Activated naive CD4-positive, alpha-beta T cell treated with anti-CD3 and anti-CD28 coated beads, Interleukin-2, amount 50 U/mL, for 72 hours (primary cell): ENCODE measurements around the gene KCNMA1. TPM values are rescaled to one million over a fixed set of nuclear protein-coding genes. Genes with fewer than 3 reads are reported as not detected.

Experiments
- ATAC-seq, 2 donors: fragments of 150-1000 bp; cut with Tn5 transposase; 2 replicates each; pipeline ENCODE4 v1.10.0; 2021; ENCODE audit warnings: mild to moderate bottlenecking in 2 of 2, moderate library complexity in 2 of 2
- DNase-seq, 2 donors: peaks; one replicate each; pipeline ENCODE4 v3.0.0; 2021 to 2022; ENCODE audit warnings: low spot score in 2 of 2
- H3K27ac Mint-ChIP-seq, 2 donors: one replicate each; pipeline ENCODE4 v1.8.0; 2022; ENCODE audit warnings: mild to moderate bottlenecking in 2 of 2, mixed read lengths in 2 of 2
- H3K36me3 Mint-ChIP-seq, 2 donors: one replicate each; pipeline ENCODE4 v1.8.0; 2022; ENCODE audit warnings: mixed read lengths in 2 of 2
- H3K9me3 Mint-ChIP-seq, 2 donors: one replicate each; pipeline ENCODE4 v1.8.0; 2022; ENCODE audit warnings: mixed read lengths in 2 of 2
- total RNA-seq, 2 donors: library from RNA; stranded (reverse); gene quantifications; one replicate each; pipeline ENCODE4 v1.2.3, GENCODE V29; 2022

KCNMA1 gene
- total RNA-seq, 2 donors from 2014 or later = not detected

DNA sequence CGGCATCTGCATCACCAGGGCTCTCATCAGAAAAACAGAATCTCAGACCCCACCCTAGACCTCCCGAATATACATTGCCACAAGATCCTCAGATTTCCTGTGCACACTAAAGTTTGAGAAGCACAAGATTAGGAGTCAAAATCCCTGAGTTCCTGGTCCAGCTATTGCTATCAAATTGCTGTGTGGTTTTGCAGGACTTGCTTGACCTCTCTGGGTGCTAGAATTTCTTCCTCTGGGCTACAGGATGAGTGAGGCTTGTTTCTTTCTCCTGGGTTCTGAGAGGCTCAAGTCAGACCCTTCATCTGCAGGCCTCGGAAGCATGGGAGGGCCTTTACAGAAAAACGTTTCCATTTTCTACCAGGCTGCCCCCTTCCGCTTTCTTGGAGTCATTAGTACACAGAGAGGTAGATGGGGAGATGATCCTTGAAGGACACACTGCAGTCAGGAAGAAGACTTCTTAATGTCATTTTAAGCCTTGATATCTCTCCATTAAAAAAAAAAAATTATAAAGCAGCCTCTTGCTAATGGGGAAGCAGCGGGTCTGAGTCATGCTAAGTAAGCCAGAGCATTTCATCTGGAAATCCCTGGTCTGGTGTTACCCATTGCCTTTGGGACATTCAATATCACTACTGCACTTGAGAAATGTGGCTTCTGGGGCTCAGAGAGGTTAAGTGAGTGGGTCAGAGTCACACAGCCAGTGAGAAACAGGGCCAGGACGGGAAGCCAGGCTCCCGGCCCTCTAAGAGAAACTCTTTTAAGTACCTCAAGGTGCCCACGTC, 173.5 kb downstream of the KCNMA1 start:
- ATAC-seq (no peak), DNase-seq (no peak)
- Mint-ChIP-seq H3K27ac (no peak overlapping the region), H3K9me3 (peaks cover 0 to 8% of the 10 kb centered on the region in 2 donors), H3K36me3 (no peaks in the 10 kb centered on the region)

DNA sequence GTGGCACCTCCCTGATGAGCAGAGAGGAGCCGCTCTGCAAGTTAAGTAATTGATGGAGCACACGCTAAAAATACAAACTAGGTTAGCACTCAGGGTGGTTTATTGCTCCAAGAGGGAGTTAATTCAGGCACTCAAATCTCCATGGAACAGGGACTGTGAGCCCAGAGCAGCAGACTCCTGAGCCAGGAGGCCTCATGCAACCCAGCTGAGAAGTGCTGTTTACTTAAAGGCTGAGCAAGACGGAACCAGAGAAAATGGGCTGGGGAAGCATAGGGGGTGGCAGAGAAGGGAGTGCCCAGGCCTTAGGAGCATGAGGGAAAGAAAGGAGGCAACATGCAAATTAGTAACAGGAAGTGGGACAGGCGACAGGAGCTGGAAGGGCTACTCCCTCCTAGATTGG, 174.1 kb downstream of the KCNMA1 start:
- DNase-seq (no peak), ATAC-seq (no peak)
- Mint-ChIP-seq H3K36me3 (no peaks in the 10 kb centered on the region), H3K27ac (no peak overlapping the region), H3K9me3 (peaks cover 0 to 8% of the 10 kb centered on the region in 2 donors)

DNA sequence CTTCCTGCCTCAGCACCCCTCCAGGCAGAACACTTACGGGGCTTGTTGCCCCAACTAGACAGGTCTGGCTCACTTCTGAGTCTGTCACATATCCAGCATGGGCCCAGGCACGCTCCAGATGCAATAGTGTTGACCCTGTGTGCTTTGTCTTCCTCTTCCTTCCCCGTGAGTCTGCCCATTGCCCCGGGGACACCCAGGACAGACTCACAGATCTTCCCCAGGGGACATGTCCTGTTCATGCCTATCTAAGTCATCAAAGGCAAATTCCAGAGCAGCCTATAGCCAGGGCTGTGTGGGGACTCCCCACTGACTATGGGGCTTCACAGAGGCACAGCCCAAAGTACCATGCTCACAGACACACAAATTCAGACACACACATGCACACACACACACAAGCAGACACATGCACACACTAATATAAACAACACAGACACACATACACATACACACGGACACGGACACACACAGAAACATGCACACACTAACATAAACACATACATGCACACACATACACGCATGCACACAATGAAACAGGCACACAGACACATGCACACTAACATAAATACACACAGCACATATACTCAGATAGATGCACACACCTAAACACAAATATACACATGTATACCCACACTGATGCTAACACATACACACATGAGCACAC, 175.8 kb downstream of the KCNMA1 start:
- ATAC-seq = no peak
- DNase-seq = no peak
- H3K36me3 Mint-ChIP-seq = no peaks in the 10 kb centered on the region
- H3K9me3 Mint-ChIP-seq = peaks cover 0 to 8% of the 10 kb centered on the region in 2 donors
- no peak overlapping the region for H3K27ac Mint-ChIP-seq

DNA sequence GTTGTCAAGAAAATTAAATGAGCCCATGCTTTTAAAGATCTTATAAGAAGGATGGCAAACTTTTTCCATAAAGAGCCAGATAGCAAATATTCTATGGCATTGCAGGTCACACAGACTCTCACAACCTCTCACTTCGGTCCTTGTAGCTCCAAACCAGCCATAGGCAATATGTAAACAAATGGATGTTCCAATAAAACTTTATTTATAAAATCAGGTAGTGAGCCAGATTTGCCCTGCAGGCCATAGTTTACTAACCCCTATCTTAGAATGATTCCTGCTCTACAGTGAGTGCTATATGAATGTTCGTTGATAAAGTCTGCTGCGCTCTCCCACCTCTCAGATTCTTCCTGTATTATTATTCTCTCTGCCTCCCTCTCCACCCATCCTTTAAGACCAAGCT, 177.7 kb downstream of the KCNMA1 start:
- Mint-ChIP-seq H3K36me3 (no peaks in the 10 kb centered on the region), H3K27ac (no peak overlapping the region), H3K9me3 (peaks cover 0 to 8% of the 10 kb centered on the region in 2 donors)
- no peak for ATAC-seq
- no peak for DNase-seq

DNA sequence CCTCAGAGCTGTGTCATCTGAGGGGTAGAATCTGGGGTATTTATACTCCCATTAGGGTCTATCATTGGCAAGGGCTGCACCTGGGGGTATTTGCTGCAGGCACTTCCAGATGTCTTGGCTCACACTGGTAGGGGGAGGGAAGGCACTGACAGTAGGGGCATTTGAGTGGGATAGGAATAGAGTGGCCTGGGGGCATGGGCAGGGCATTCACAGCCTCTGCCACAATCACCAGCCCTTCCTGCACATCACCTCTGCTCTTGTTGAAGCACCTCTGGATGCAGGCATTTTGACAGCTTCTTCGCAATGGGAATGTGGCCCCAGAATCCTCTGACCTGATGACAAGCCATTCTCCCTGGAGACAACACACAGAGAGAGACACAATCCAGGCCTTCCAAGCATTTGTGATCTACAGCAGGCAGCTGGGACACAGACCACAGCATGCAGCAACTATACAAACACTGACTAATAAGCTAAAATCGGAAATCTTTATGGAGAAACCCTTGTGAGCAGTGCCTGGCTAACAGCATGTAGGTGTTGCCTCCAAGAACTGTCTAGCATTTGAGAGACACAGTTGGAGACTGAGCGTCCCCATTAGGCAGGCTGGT, 178.5 kb downstream of the KCNMA1 start:
- no peak for ATAC-seq
- DNase-seq = no peak
- Mint-ChIP-seq H3K27ac (no peak overlapping the region), H3K9me3 (peaks cover 0 to 8% of the 10 kb centered on the region in 2 donors), H3K36me3 (no peaks in the 10 kb centered on the region)

DNA sequence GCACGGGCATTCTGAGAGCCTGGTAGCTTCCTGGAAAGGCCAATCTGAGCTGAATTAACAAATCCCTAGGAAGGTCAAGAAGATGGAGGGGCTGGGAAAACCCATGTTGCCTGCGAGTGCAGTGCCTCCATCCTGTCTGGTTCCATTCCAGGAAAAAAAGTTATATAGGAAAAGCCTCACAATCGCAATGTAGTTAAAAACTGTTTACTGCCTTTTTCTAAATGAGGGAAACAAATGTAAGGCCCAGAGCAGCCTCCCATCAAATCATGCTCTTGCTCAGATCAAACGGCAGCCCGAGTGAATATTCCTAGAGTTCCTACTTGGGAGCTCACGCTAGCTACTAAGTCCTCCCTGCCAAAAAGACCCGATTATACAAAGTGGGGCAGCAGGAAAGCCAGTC, 179.9 kb downstream of the KCNMA1 start:
- Mint-ChIP-seq H3K27ac (no peak overlapping the region), H3K36me3 (no peaks in the 10 kb centered on the region), H3K9me3 (peaks cover 0 to 8% of the 10 kb centered on the region in 2 donors)
- no peak for ATAC-seq
- no peak for DNase-seq

DNA sequence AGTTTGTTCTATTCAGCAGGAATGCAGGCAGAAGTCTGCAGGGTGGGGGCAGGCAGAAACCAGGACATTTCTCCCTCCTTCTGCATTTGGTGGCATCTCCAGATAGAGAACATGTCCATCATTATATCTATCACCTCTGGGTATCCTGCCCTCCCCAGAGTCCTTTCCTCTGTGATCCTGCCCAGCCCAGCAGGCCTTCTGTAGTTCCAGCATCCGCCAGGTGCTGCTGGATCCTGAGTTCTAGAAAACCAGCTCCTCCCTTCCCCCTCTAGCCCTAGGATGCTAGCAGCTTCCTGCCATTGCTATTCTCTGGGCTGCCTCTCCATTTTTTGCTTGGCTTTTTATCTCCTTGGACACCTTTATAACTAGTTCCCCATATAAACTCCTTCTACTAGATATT, 180.3 kb downstream of the KCNMA1 start:
- no peak for DNase-seq
- H3K36me3 Mint-ChIP-seq = no peaks in the 10 kb centered on the region
- no peak for ATAC-seq
- peaks cover 0 to 8% of the 10 kb centered on the region in 2 donors for H3K9me3 Mint-ChIP-seq
- H3K27ac Mint-ChIP-seq = no peak overlapping the region

DNA sequence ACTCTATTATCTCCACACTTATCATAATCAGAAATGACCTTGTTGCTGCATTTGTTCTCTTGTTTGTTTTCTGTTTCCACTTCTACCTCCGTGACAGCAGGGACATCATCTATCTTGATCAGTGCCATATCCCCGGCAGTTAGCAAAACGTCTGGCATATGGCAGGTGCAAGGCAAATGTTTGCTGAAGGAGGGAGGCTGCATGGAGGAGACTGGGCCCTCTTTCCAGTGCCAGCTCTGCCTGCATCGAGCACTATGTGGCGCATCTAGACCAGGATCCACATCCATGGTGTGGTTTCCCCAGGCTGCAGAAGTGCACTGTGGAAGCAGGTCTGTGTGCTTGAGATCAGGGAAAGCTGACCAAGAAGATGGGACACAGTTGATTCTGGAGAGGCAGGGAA, 181.2 kb downstream of the KCNMA1 start:
- H3K9me3 Mint-ChIP-seq = peaks cover 0 to 3% of the 10 kb centered on the region in 2 donors
- DNase-seq (no peak), ATAC-seq (no peak)
- no peaks in the 10 kb centered on the region for H3K36me3 Mint-ChIP-seq
- no peak overlapping the region for H3K27ac Mint-ChIP-seq

DNA sequence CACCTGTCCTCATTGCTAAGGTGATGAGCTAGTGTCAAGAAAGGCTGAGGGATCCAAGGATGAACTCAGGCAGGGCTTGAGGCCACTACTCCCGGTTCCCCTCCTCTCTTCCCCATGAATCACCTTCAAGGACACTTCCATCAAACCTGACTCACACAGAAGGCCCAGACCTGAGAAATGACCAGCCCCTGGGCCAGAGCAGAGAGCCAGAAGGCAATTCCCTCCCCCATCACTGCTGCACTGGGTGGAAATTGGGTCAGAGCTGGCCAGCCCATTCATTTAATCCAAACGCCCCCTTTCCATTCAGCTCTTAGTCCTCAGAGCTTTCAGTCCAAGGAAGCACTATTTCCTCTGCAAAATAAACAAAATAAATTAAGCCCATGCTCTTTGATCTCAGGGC, 182.0 kb downstream of the KCNMA1 start:
- no peak overlapping the region for H3K27ac Mint-ChIP-seq
- H3K36me3 Mint-ChIP-seq = no peaks in the 10 kb centered on the region
- ATAC-seq = no peak
- H3K9me3 Mint-ChIP-seq = peaks cover 0 to 3% of the 10 kb centered on the region in 2 donors
- DNase-seq = no peak

DNA sequence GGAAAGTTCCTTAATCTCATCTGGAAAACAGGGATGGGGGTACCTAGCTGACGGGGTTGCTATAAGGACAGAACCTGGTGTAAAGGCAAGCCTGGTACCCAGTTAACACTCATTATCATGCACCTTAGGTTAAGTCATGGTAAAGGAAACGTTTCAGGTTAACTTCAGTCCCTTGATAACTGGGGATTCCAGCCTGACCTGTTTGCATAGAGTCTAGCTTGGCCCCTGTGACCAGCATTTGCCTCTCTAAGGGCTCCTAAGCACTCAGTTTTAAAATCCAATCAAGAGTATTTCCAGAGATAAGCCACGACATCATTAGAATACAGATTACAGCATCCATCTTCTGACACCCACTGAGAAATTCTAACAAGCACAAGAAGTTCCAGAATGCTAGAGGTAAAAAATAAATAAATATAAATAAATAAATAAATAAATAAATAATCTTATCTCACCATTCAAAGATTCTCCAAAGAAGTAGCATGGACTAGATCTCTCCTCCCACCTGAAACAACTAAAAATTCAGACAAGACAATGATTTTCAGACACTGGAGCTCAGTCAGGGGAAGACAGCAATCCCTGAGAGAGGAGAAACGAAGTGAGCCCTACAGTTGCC, 184.6 kb downstream of the KCNMA1 start:
- no peak overlapping the region for H3K27ac Mint-ChIP-seq
- H3K9me3 Mint-ChIP-seq = no peaks in the 10 kb centered on the region
- DNase-seq (no peak), ATAC-seq (no peak)
- no peaks in the 10 kb centered on the region for H3K36me3 Mint-ChIP-seq

DNA sequence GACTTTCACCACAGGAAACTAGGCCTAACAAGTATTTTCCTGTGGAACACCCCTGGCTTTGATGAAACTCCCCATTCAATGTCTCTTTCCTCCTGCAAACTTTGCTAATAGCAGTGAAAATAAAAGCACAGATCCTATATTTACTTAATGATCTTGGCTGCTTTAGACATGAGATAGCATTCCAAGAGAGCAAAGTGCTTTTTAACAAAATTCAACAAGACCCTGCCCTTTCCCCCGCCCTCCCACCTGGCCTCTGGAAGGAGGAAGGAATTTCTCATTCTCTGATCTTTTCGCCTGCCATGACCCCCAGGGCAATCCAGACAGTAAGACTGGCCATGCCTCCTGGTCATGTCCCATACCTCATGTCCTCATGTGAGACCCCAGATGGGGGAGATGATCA, 185.7 kb downstream of the KCNMA1 start:
- Mint-ChIP-seq H3K9me3 (no peaks in the 10 kb centered on the region), H3K27ac (no peak overlapping the region), H3K36me3 (no peaks in the 10 kb centered on the region)
- ATAC-seq (no peak), DNase-seq (no peak)

DNA sequence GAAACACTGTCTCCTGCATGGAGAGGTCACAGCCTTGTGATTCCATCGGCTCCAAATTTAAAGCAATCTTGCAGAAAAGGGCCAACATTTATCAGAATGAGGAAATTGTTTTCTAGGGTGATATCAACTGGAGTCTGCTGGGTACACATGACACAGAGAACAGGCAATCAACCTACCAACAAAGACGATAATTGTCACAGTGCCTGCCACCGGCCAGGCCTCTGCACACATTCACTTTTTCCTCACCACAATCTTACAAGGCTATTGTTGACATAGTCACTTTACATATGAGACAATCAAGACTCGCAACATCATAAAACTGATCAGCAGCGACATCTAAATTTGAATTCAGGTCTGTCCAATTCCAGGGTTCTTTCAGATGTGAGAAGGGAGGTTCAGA, 189.4 kb downstream of the KCNMA1 start:
- H3K36me3 Mint-ChIP-seq = no peaks in the 10 kb centered on the region
- no peaks in the 10 kb centered on the region for H3K9me3 Mint-ChIP-seq
- H3K27ac Mint-ChIP-seq = no peak overlapping the region
- ATAC-seq (no peak), DNase-seq (no peak)

DNA sequence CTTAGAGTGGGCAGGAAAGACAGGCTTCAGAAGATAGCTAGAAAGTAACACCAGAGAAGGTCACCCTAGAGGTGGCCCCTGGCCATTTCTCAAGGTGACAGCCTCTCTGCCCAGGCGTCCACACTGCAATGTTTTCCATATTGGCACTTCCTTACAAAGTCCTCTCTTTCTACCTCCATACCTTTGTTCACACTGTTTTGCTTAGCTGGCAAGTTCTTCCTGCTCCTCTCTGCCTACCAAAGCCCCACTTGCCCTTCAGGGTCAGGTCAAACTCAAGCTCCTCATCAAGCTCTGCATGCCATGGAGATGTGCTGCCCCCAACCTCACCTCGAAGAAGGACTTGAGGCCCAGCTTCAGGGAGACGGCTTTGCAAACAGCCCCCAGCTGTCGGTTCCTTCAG, 190.9 kb downstream of the KCNMA1 start:
- DNase-seq = no peak
- ATAC-seq = no peak
- Mint-ChIP-seq H3K27ac (no peak overlapping the region), H3K9me3 (no peaks in the 10 kb centered on the region), H3K36me3 (no peaks in the 10 kb centered on the region)

DNA sequence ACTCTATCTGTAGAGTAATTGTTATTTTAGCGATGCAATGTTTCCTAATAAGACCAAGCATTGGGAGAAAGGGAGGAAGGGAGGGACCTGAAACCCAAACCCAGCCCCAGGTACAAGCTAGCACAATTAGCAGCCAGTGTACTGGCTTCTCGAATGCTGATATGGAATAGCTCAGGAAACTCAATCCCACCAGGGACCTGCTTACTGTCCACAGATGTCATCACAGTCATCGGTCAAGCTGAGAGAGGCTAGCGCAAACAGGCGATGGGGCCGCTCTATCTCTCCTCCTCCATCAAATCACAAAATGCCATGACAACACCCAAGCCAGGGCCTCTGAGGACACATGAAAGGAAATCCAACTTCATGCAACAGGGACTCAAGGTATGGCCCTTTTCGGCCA, 192.1 kb downstream of the KCNMA1 start:
- no peak for ATAC-seq
- Mint-ChIP-seq H3K27ac (no peak overlapping the region), H3K36me3 (no peaks in the 10 kb centered on the region), H3K9me3 (no peaks in the 10 kb centered on the region)
- no peak for DNase-seq

DNA sequence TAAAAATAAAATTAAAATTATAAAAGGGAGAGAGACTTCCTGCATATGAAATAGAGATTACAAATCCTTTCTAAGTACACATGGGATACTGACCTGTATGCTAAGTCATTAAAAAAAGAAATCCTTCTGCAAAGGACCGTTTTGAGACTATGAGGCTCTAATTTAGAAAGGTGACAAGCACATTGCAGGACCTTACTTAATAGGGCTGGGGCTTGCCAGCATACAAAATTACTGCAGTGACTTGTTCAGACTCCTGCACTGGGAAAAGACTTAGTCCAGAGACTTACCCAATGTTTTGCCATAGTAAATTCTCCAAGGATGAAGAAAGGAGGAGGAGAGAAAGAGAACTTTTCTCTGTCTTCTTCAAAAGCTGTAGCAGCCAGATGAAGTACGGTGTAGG, 193.6 kb downstream of the KCNMA1 start:
- Mint-ChIP-seq H3K36me3 (no peaks in the 10 kb centered on the region), H3K27ac (no peak overlapping the region), H3K9me3 (no peaks in the 10 kb centered on the region)
- no peak for ATAC-seq
- DNase-seq = no peak

DNA sequence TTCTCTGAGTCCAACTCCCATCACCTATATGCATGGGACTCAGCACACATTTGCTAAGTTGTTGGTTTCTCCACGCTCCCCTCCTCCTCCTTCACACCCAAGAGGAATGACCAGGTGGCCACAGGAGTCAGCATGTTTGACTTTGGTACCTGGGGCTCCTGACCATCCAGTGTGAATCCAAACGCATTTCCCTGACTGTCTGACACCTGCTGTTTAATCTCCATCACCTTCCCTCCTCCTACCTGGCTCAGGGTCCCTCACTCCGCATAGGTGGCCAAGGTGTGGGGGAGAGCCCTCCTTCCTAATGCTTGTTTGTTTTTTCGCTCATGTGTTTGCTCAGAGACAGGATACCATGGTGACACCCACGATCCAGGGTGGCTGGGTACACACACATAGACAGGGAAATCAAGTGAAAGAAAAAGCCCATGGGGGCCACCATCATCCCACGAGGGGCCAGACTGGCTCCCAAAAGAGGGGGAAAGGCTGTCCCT, 194.9 kb downstream of the KCNMA1 start:
- no peaks in the 10 kb centered on the region for H3K36me3 Mint-ChIP-seq
- H3K27ac Mint-ChIP-seq = no peak overlapping the region
- ATAC-seq (no peak), DNase-seq (no peak)
- no peaks in the 10 kb centered on the region for H3K9me3 Mint-ChIP-seq
